Measurements from ENCODE around the gene ROBO2.
"Not testable (repeated sequence)": the region's sequence is repeated elsewhere in the genome, so short reads cannot be mapped to it uniquely, and the experiment has no call there.

ROBO2 gene

DNA sequence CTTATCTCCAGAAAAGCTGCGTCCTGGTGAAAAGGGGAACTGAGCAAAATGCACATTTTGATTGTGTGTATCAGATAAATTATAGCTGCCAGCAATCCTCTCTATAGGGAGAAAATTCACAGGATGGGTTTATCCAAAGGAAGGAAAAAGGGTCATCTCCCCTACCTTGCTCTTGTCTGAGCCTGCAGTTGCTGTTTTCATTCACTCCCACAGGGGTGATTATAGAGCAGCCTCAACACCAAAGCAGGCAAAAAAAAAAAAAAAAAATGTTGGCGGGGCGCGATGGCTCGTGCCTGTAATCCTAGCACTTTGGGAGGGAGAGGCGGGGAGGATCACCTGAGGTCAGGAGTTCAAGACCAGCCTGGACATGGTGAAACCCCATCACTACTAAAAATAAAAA is 333.7 kb downstream of the ROBO2 start:
- H3K27ac Mint-ChIP-seq: no peak overlapping the region

DNA sequence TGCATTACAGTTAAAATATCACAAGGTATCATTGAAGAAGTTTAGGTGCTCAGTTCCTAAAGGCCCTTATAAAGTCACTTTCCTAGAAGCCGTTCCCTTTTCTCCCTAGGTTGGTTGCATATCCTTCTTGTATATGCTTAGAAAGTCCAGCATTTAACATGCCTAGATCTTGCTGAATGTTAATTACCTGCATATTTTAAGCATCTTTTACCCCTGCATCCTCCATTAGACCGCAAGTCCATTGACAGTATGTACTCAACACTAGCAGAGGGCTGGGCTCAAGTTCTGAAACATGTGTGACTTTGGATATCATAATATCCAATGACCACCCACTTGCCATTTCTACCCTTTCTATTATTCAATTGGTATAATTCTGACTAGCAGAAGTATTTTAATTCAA is 336.6 kb downstream of the ROBO2 start:
- H3K27ac Mint-ChIP-seq: no peak overlapping the region

More for the DNA sequence above, 333.7 kb downstream of the ROBO2 start:
- Mint-ChIP-seq H3K4me3 (no peak overlapping the region), H3K9me3 (peaks cover 8% of the 10 kb centered on the region), H3K36me3 (no peaks in the 10 kb centered on the region), H3K4me1 (no peaks in the 10 kb centered on the region)
- ATAC-seq (no peak), DNase-seq (ENCODE audit: low spot score in 2 of 2) (no peak)

DNA sequence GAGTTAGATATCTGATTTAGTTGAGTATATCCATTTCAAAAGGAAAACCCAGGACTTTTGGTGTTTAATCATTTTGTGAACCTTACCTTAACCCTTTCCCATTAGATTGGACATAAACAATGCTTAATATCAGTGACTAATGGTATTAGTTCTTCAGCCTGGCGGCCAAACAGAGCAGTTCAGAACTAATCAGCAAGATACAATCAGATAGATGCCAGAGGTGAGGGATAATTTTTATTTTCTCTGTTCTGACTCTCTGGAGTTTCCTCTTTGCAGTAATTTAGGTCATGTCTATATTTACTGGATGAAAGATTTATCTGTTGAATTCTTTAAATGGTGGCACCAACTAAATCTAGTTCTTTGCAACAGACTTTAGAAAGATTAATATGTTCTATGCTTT is 337.8 kb downstream of the ROBO2 start:
- Mint-ChIP-seq H3K9me3 (peaks cover 13% of the 10 kb centered on the region), H3K4me3 (no peak overlapping the region), H3K4me1 (no peaks in the 10 kb centered on the region), H3K27ac (no peak overlapping the region), H3K36me3 (no peaks in the 10 kb centered on the region)
- no peak for DNase-seq (ENCODE audit: low spot score in 2 of 2)
- no peak for ATAC-seq

More for the DNA sequence above, 336.6 kb downstream of the ROBO2 start:
- ATAC-seq: no peak
- H3K4me1 Mint-ChIP-seq: no peaks in the 10 kb centered on the region
- no peaks in the 10 kb centered on the region for H3K36me3 Mint-ChIP-seq
- H3K4me3 Mint-ChIP-seq: no peak overlapping the region
- peaks cover 13% of the 10 kb centered on the region for H3K9me3 Mint-ChIP-seq
- DNase-seq (ENCODE audit: low spot score in 2 of 2): no peak

GRCh38 chr3:77380136-77380535 is 340.2 kb downstream of the ROBO2 start:
- Mint-ChIP-seq H3K9me3 (peaks cover 11% of the 10 kb centered on the region), H3K36me3 (no peaks in the 10 kb centered on the region)

GRCh38 chr3:77381431-77381830 is 341.5 kb downstream of the ROBO2 start:
- Mint-ChIP-seq H3K4me1 (no peaks in the 10 kb centered on the region), H3K4me3 (no peak overlapping the region), H3K27ac (no peak overlapping the region), H3K36me3 (no peaks in the 10 kb centered on the region), H3K9me3 (peaks cover 11% of the 10 kb centered on the region)
- ATAC-seq (no peak), DNase-seq (ENCODE audit: low spot score in 2 of 2) (no peak)

More at GRCh38 chr3:77380136-77380535, 340.2 kb downstream of the ROBO2 start:
- Mint-ChIP-seq H3K4me3 (no peak overlapping the region), H3K4me1 (no peaks in the 10 kb centered on the region), H3K27ac (no peak overlapping the region)
- ATAC-seq: no peak
- no peak for DNase-seq (ENCODE audit: low spot score in 2 of 2)

DNA sequence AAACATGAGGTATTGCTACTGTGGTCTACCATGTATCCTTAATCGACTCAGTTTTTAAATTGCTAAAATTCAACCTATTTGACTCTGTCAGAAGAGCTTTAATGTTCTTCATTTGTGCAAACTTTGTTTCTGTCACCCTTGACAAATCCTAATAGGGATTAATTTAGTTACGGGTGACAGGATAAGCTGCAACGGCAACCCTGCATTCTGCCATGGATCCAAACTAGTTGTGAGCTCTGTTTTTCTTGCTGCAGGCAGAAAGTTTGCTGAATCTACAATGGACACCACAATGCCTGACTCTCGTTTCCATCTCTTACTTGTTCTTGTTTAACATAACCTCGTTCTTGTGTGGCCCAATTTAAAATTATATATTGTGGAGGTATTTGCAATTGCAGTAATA is 352.3 kb downstream of the ROBO2 start:
- DNase-seq (ENCODE audit: low spot score in 2 of 2): no peak
- Mint-ChIP-seq H3K4me1 (no peaks in the 10 kb centered on the region), H3K9me3 (peaks cover 23% of the 10 kb centered on the region), H3K36me3 (no peaks in the 10 kb centered on the region), H3K4me3 (no peak overlapping the region), H3K27ac (no peak overlapping the region)
- ATAC-seq: no peak

DNA sequence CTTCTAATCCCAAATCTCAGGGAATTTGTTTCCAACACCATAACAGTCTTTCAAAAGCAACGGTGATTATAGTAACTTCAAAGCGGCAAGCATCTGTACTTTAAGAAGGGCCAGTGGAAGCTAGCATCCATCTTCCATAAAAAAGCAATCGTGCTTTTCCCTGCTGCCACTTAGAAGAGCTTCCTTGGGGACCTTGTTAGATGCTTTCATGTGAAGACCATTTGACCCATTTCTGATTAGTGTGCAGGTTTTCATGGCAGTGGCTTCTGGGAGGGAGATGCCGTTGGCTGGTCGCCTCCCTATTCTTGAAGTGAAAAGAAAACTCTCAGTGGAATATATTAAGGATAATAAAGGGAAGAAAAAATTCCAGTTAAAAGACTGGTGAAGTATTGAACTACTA is 354.1 kb downstream of the ROBO2 start:
- ATAC-seq: no peak
- H3K27ac Mint-ChIP-seq: no peak overlapping the region
- no peak overlapping the region for H3K4me3 Mint-ChIP-seq
- H3K4me1 Mint-ChIP-seq: no peaks in the 10 kb centered on the region
- peaks cover 17% of the 10 kb centered on the region for H3K9me3 Mint-ChIP-seq
- no peak for DNase-seq (ENCODE audit: low spot score in 2 of 2)
- no peaks in the 10 kb centered on the region for H3K36me3 Mint-ChIP-seq

GRCh38 chr3:77404871-77405270 is 365.0 kb downstream of the ROBO2 start:
- H3K36me3 Mint-ChIP-seq: no peaks in the 10 kb centered on the region
- peaks cover 12% of the 10 kb centered on the region for H3K9me3 Mint-ChIP-seq
- no peaks in the 10 kb centered on the region for H3K4me1 Mint-ChIP-seq
- H3K4me3 Mint-ChIP-seq: no peak overlapping the region
- no peak for ATAC-seq
- no peak for DNase-seq (ENCODE audit: low spot score in 2 of 2)
- no peak overlapping the region for H3K27ac Mint-ChIP-seq

GRCh38 chr3:77407441-77407840 is 367.5 kb downstream of the ROBO2 start:
- Mint-ChIP-seq H3K36me3 (no peaks in the 10 kb centered on the region), H3K4me3 (no peak overlapping the region), H3K27ac (no peak overlapping the region), H3K4me1 (no peaks in the 10 kb centered on the region), H3K9me3 (peaks cover 10% of the 10 kb centered on the region)
- no peak for DNase-seq (ENCODE audit: low spot score in 2 of 2)
- no peak for ATAC-seq

GRCh38 chr3:77410334-77410733 is 370.4 kb downstream of the ROBO2 start:
- peaks cover 23% of the 10 kb centered on the region for H3K9me3 Mint-ChIP-seq

GRCh38 chr3:77411334-77411733 is 371.4 kb downstream of the ROBO2 start:
- Mint-ChIP-seq H3K9me3 (peaks cover 19% of the 10 kb centered on the region), H3K36me3 (no peaks in the 10 kb centered on the region), H3K4me3 (no peak overlapping the region), H3K27ac (no peak overlapping the region), H3K4me1 (no peaks in the 10 kb centered on the region)
- DNase-seq (ENCODE audit: low spot score in 2 of 2): no peak
- no peak for ATAC-seq

More at GRCh38 chr3:77410334-77410733, 370.4 kb downstream of the ROBO2 start:
- H3K4me1 Mint-ChIP-seq; DNase-seq (ENCODE audit: low spot score in 2 of 2); H3K4me3 Mint-ChIP-seq; ATAC-seq; H3K27ac Mint-ChIP-seq; H3K36me3 Mint-ChIP-seq: not testable (repeated sequence)

GRCh38 chr3:77412021-77412438 is 372.1 kb downstream of the ROBO2 start:
- ATAC-seq: no peak
- Mint-ChIP-seq H3K4me1 (no peaks in the 10 kb centered on the region), H3K9me3 (peaks cover 19% of the 10 kb centered on the region), H3K27ac (no peak overlapping the region), H3K36me3 (no peaks in the 10 kb centered on the region), H3K4me3 (no peak overlapping the region)
- DNase-seq (ENCODE audit: low spot score in 2 of 2): no peak

GRCh38 chr3:77412584-77412983 is 372.7 kb downstream of the ROBO2 start:
- Mint-ChIP-seq H3K9me3 (peaks cover 19% of the 10 kb centered on the region), H3K27ac (no peak overlapping the region), H3K4me3 (no peak overlapping the region), H3K36me3 (no peaks in the 10 kb centered on the region), H3K4me1 (no peaks in the 10 kb centered on the region)
- DNase-seq (ENCODE audit: low spot score in 2 of 2): no peak
- ATAC-seq: no peak

- DNase-seq (ENCODE audit: low spot score in 2 of 2) (no peak), ATAC-seq (no peak)
- H3K36me3 Mint-ChIP-seq: no peaks in the 10 kb centered on the region
- H3K4me1 Mint-ChIP-seq: no peaks in the 10 kb centered on the region
- H3K4me3 Mint-ChIP-seq: no peak overlapping the region
- H3K9me3 Mint-ChIP-seq: peaks cover 21% of the 10 kb centered on the region
- no peak overlapping the region for H3K27ac Mint-ChIP-seq
Measured at GRCh38 chr3:77414881-77415280, 375.0 kb downstream of the ROBO2 start.

GRCh38 chr3:77420336-77420735 is 380.4 kb downstream of the ROBO2 start:
- DNase-seq (ENCODE audit: low spot score in 2 of 2): no peak
- no peaks in the 10 kb centered on the region for H3K36me3 Mint-ChIP-seq
- ATAC-seq: no peak
- H3K4me1 Mint-ChIP-seq: no peaks in the 10 kb centered on the region
- no peak overlapping the region for H3K4me3 Mint-ChIP-seq
- peaks cover 16% of the 10 kb centered on the region for H3K9me3 Mint-ChIP-seq
- H3K27ac Mint-ChIP-seq: no peak overlapping the region

DNA sequence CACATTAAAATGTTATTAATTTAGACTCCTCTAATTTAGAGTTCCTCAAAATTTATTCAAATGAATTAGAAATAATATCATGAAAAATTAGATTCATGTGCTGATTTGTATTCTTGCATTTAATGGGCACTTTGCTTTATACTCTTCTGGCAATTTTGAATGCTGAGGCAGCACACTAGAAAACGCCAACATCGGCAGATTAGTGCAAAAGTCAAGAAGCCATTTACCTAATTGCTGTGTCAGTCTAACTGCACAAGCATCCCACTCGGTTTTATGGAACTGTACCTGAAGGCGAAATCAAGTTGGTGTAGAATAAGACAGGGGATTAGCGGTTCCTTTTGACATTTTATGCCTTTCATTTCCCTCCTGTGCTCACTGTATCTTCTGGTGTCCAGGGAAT is 382.0 kb downstream of the ROBO2 start:
- Mint-ChIP-seq H3K36me3 (no peaks in the 10 kb centered on the region), H3K27ac (no peak overlapping the region), H3K4me3 (no peak overlapping the region), H3K4me1 (no peaks in the 10 kb centered on the region), H3K9me3 (peaks cover 26% of the 10 kb centered on the region)
- ATAC-seq (no peak), DNase-seq (ENCODE audit: low spot score in 2 of 2) (no peak)

GRCh38 chr3:77426531-77426930 is 386.6 kb downstream of the ROBO2 start:
- DNase-seq (ENCODE audit: low spot score in 2 of 2) (no peak), ATAC-seq (no peak)

More at GRCh38 chr3:77426531-77426930, 386.6 kb downstream of the ROBO2 start:
- Mint-ChIP-seq H3K36me3 (no peaks in the 10 kb centered on the region), H3K27ac (no peak overlapping the region), H3K9me3 (peaks cover 23% of the 10 kb centered on the region), H3K4me1 (no peaks in the 10 kb centered on the region), H3K4me3 (no peak overlapping the region)
